Peyer's patch (tissue), 4 donors: ENCODE data around the gene AAR2.

Experiments
- CTCF ChIP-seq, 6 experiments: fragments of 450-650 bp in 4 of 6; fragments of 200-600 bp in 2 of 6; sonication (generic) in 1 of 6; IDR thresholded peaks; one replicate each; pipeline ENCODE4 v1.5.1; 2017 to 2019; ENCODE audit warnings: antibody characterized with exemption in 6 of 6, mild to moderate bottlenecking in 3 of 6, moderate library complexity in 1 of 6
- POLR2A ChIP-seq, 2 donors: fragments of 450-650 bp; IDR thresholded peaks; one replicate each; pipeline ENCODE4 v1.5.1; 2017; ENCODE audit warnings: antibody characterized with exemption in 2 of 2, mild to moderate bottlenecking in 2 of 2, moderate library complexity in 2 of 2

GRCh38 chr20:36228770-36229169 is 7.5 kb upstream of the AAR2 start:
- TF ChIP-seq POLR2A (IDR thresholded peaks at IDR 0.05) (no peak), CTCF (IDR thresholded peaks at IDR 0.05) (no peak)
